ENCODE data around the gene PCDHB13.
"Not testable (repeated sequence)": the region's sequence is repeated elsewhere in the genome, so short reads cannot be mapped to it uniquely, and the experiment has no call there.

GRCh38 chr5:141189131-141189530 is 24.6 kb upstream of the PCDHB13 start:
- TF ChIP-seq CTCF, POLR2A, EP300 (IDR thresholded peaks at IDR 0.05): not testable (repeated sequence)
